GM18507 (cell line): ENCODE results near the gene CACNA2D1.

Experiments
- DNase-seq: peaks from one replicate; pipeline ENCODE4 v3.0.0; 2011; ENCODE audit warnings: low read depth; ENCODE audit not compliant: insufficient read length; ENCODE audit errors: extremely low spot score
- FAIRE-seq: peaks from 2 replicates; lab custom pipeline; 2011; peaks lifted over from hg19 to GRCh38; lab: Jason Lieb, UNC

Gene CACNA2D1

DNA sequence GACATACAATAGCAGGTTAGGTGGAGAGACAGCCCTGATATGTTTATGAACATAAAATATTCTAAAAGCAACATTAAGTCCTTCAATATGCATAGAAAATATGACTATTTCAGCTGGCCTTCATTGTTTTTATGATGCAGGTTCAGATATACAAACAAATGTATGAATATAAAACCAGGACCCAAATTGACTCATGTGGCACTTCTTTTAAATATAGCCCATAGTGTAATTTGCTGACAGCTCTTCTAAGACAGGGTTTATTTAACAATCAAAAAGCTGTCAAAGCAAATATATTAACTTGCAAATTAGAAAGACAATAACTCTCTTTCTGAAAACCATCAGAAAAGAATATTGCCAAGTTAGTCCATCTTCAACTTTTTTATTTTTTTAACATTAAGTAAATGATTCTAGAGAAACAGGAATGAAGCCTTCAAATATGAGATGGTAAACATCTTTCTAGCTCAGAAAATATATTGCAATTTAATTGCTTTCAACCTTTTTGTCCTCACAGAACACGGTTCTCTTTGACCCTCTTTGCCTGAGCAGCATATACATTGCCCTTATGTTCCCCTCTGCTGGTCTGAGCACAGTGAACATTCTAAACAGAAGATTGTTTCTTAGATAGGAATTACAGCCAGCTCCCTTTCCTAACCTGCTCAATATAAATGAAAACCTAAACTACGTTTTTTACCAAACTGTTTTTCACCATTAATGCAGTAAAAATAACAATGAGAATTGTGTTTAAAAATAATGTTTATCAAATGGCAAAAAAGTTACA lies 82.8 kb downstream of the CACNA2D1 start:
- FAIRE-seq (no peak), DNase-seq (no peak)

DNA sequence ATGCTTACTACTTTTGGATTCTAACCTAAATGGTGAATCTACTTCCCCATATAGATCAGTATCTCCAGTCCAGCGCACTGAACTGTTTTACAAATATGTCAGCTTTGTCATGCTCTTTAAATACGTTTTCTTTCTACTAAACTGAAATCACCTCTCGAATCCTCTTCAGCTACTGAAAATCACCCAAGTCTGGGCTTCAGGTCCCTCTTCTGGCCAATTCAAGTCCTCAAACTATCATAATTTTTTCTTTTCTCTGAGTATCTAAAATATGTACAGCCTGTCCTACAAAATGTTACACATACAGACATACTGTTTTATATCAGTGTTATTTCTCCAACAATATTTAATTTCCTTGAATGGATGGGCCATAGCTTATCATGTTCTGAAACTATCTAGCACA lies 84.2 kb downstream of the CACNA2D1 start:
- no peak for DNase-seq

DNA sequence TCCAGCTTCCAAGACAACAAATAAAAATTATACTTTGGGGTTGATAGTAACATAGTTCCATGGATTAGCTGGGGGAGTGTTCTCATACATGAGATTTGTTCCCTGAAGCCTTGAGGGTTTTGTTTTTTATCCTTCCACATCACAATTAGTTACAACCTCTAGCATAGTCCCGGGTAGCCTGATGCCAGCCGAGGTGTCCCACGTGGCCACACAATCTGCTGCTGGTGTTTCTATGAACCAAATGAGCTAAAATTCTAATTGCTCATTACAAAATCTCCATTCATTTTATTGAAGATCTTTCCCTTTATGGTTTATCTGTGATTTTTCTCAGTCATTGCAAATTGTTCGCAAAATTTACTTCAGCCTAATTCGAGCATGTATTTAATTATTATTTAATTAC lies 84.7 kb downstream of the CACNA2D1 start:
- no peak for FAIRE-seq
- no peak for DNase-seq

More for the DNA sequence above, 84.2 kb downstream of the CACNA2D1 start:
- no peak for FAIRE-seq

DNA sequence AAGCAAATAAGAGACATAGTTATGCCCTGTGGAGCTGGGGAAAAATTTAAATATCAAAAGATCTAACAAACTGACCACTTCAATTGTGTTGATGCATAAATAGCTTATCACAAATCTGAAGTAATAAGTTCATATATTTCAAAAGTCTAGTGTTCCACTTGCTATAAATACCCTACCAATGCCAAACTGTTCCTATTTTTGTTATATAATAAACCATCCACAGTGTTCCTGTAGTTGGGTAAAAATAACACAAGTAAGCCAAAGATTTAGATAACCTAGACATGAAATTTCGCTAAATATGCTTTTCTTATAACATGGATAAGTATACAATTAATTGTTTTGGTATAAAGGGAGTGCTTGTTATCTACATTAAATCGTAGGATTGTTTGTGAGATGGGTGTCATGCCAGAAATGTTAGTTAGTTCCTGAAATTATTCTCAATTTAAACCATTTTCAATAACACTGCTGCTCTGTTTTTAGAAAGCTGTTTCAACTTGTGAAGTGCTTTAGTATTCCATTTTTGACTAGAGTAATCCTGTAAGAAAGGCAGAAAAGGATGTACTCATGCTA lies 85.5 kb downstream of the CACNA2D1 start:
- DNase-seq = no peak
- no peak for FAIRE-seq

DNA sequence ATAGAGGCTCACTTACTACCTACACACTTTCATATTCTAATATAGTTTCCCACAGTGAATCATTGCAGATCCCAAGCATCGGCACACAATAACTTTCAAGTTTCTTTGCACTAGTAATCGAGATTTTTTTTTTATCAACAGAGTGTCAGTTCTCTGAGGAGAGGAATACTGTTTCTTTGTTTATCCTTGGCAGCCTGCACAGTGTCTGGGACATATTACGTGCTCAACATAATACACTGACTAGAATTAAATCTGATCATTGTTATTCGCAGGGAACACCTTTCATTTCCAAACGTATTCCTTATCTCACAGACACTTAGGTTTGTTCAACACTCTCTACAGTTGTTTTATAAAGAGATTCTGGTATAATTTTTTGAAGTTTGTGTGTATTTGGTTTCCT lies 95.3 kb downstream of the CACNA2D1 start:
- DNase-seq (no peak), FAIRE-seq (no peak)

DNA sequence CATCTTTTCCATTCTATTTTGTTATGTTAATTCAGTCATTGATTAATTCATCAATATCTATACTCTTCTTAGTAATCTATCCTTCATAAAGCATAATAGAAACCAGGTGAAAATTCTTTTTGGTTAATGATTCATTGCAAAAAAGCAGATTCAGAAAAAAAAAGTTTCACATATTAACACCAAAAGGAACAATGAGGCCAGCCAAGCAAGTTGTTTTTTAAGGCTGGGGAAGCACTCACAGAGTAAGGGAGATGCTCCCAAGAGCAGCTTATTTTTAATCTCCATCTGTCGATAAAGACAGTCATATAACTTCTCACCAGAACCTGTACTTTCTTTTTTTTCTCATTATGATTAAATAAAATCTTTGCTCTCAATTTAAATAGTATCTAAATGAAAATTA lies 95.8 kb downstream of the CACNA2D1 start:
- DNase-seq = no peak
- FAIRE-seq = no peak

DNA sequence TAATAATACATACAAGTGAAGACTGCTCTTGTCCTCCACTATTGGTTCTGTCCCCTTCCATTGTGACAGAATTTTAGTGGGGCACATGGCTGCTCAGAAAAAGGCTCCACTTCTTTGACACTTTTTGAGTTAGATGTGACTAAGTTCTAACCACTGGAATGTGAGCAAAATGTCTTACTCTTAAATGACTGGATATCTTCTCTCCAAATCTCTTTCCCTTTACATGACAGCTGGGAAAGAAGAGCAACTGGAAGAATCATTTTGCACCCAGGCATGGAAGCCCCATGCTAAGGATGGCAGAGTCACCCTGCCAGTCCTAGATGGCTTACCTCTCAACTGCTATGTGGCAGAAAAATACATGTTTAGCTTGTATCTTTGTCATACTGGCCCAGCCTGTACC lies 97.7 kb downstream of the CACNA2D1 start:
- FAIRE-seq (no peak), DNase-seq (no peak)

DNA sequence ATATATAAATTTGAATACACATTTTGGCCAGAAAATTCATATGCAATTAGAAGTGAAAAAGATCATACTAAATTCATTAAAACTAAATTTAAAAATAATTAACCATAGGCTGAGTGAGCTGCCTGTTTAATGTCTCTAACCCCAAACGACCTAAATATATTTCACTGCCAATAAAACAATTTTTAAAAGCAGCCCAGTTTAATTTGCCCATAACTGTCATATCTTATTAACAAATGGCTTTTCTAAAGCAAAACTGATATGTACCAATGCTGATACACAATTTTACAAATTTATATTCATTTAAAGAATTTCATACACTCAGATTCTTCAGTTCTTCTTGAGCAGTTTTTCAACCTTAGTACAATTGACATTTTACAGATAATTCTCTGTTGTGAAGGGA lies 99.9 kb downstream of the CACNA2D1 start:
- no peak for FAIRE-seq
- no peak for DNase-seq

DNA sequence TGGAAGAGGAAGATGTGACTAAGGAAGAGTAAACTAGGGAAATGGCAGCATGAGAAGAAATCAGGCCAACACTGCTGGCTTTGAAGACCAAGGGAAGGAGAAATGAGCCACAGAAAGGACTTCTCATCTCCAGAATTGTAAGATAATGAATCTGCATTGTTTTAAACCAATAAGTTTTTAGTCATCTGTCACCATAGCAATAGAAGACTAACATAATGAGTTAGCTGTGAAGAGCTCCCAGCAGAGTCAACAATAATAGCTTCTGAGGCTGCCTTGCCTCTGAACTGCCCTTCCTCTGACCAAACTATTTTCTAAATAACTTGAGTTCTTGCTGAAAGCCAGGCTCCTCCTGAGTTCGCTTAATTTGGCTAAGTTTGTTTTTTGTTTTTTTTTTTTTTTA lies 103.6 kb downstream of the CACNA2D1 start:
- FAIRE-seq (no peak), DNase-seq (no peak)

DNA sequence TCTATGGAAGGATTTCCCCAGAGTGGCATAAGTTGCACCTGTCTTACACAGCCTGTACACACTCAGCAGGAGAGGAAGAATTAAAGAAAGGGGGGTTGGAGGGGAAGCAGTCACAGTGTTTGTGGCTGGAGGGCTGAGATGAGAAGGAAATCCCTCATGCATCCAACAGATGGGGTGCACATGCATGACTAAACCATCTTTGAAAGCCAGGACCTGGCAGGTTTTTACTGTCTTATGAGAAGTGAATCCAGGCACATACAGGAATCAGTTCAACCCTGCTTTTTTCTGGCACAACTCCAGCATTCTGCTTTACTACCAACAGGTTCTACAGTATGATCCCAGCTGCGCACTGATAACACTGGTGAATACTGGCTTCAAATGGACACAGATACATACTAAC lies 107.7 kb downstream of the CACNA2D1 start:
- DNase-seq (no peak), FAIRE-seq (no peak)

DNA sequence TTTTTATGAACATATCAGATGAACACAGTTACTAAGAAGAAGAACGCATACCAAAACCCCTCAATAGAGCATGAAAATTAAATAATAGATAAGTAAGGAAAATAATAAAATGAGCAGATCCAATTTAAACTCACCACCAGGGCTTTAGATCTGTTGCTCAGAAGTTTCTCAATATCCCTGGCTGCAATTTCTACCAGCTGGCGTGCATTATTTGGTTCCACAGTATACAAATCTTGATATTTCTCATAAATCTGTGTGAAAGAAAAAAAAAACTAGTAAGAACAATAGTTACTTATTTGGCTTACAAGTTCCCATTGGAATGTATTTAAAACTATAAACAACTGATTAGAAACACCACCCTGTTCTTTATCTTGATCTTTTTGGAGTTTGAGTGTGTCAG lies 108.6 kb downstream of the CACNA2D1 start:
- no peak for FAIRE-seq
- no peak for DNase-seq

DNA sequence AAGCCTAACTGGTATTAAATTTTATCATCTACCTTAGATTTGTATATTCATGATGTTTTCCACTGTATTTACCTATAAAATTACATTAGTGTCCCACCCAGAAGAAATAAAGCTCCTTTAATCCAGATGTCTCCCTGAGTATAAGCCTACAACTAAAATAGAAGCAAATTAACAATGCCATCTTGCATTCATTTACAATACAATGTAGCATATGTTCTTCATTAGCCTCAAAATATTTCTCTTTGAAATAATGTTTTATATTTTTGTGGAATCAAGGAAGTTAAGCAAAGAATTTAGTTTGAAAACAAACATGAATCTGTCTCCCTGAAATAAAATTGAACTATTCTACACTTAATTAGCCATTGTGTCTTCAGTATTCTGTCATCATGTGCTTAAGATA lies 112.3 kb downstream of the CACNA2D1 start:
- FAIRE-seq = no peak
- DNase-seq = no peak

DNA sequence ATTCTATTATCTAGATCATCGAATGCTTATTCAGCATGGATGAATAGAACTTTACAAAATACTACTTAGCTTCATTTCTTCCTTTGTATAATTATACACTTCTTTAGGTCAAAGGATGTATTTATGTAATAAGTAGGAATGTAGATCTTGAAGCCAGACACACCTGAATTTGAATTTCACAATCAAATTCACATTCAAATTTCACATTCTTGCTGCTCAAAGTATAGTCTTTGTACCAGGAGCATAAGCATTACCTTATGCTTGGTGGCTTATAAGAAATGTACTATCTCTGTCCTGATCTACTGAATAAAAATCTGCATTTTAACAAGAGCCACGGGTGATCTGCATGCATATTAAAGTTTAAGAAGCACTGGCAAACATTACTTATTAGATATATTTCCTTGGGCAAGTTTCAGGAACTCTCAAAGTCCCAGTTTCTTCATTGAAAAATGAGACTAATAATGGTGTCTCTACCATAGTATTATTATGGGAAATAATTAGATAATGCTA lies 112.8 kb downstream of the CACNA2D1 start:
- FAIRE-seq (no peak), DNase-seq (no peak)

DNA sequence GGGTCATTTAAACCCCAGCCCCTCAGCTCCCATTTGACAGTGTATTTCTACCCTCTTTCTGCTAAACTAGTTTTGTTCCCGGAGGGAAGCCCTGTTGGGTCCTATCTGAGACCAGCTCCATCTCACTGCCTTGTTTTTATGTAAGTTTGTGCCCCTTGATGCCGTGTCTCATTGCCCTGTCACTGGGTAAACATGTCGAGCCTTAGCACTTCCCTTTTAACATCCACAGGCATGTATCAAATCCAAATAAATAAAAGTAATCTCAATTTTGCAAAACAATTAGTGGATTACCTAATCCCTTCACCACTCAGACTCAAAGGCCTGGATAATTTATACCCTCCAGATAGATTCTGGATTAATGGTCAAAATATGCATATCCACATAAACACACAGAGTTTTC lies 115.7 kb downstream of the CACNA2D1 start:
- FAIRE-seq = no peak

DNA sequence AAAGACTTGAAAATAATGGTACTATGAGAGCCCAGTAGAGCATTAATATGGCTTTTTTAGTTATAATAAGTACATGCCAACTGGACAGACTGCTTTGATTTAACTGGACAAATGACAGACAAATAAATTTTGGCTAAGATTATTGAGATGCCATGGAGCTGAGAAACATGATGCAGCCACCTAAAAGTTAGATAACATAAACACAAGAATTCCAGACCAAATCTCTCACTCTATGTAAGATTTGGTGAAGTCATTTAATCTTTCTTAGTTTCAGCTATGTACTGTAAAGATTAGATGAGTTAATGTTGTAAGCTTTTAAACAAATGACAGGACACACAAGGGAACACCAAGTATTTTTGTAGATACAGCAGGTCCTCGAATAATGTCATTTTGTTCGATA lies 118.2 kb downstream of the CACNA2D1 start:
- no peak for FAIRE-seq
- DNase-seq = no peak

More for the DNA sequence above, 115.7 kb downstream of the CACNA2D1 start:
- DNase-seq = no peak

DNA sequence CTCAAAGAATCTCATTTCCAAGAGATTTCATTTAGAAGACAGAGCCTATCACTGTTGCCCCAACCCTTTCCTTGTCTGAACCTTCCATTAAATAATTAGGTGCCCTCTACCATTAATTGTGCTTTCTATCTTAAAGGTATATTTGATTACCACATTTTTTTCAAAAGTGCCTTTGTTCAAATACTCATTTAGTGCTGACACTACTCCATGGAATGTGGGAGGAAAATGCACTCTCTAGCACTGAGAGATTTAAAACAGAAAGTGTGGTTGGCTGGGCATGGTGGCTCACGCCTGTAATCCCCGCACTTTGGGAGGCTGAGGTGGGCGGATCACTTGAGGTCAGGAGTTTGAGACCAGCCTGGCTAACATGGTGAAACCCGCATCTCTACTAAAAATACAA lies 119.8 kb downstream of the CACNA2D1 start:
- FAIRE-seq = no peak

DNA sequence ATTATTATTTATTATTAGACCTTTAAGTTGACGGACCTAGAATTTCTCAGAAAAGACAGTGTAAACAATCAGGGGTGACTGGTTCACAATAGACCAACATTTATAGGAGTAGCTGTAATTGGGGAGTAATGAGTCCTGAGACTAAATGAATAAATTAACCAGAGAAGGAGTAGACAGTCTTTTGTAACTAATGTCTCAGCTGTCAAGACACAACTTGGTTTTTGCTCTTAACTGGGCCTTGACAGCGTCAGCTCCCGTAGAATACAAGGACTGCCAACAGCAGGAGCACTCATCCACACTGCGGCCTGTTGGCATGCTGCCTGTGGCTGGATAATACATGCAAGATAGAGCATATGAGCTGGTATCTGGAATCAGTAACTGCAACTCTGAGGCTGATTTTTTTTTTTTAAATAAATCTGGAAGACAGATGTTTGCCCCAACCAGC lies 123.9 kb downstream of the CACNA2D1 start:
- FAIRE-seq (no peak), DNase-seq (no peak)

More for the DNA sequence above, 119.8 kb downstream of the CACNA2D1 start:
- DNase-seq = no peak

DNA sequence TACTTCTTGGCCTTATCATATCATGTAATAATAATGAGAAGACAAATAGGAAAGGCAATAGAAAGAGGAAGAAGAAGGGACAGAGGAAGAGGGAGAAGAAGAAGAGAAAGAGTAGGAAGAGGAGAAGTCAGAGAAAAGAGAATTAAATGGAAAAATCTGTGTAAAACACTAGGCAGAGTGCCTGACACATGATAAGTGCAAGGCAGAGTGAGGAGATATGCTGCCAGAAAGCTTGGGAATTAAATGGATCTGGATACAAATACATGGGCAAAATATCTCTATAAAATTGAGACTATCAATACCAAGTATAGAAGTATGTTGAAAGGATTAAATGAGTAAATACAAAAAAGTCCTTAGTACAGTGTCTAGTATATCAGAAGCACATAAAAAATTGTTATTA lies 124.8 kb downstream of the CACNA2D1 start:
- FAIRE-seq (no peak), DNase-seq (no peak)

DNA sequence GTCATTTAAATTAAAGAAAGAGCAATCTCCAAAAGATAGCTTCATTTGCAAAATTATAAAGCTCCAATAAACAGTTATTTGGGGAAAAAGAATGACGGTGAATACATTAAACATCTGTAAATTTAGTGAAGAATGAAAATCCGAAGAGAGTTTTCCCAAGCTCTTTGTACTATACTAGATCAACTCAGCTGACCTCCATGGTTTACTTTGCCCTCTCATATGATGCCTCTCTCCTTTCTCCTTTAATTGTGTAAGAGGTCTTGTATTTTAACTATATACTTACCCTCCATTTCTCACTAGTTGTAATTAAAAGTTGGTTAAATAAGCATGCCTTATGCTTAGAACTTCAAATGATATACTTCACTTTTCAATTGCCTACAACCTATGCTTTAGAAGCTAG lies 125.8 kb downstream of the CACNA2D1 start:
- no peak for FAIRE-seq

DNA sequence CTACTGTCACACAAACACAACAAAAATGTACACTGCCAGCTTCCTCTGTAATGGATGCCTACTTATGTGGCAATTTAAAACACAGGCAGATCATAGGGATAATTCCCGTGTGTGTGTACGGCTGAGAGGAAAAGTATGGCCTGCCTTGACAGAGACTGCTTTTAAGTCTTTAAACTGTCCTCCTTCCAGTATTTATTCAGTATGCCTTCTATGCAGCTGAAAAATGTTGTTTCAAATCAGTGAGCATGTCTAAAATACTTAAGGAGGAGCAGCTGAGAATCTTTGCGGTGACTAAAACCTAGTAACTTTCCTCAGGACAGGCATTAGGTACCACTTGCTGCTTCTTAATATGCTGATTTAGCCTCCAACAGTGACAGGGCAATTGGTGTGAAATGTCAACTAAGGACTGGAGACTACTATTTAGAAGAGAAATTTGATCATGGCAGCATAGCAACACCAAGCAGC lies 126.3 kb downstream of the CACNA2D1 start:
- DNase-seq (no peak), FAIRE-seq (no peak)

More for the DNA sequence above, 125.8 kb downstream of the CACNA2D1 start:
- no peak for DNase-seq

DNA sequence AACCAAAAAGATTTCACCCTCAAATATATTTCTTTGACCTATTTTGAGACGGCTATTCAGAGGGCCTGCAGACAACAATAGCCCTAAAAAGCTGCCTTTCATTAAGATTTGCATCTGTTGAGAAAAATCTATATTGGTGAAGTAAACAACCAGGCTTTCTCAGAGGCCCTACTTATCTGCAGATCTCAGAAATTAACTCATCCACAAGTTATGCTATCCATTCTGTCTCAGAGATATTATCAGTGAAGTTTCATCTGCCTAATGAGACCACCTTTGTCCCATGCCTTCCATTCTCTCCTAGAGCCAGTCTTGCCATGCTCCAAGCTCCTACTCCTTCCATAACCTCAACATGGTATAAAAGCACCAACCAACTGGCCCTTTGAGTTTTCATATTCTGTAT lies 130.3 kb downstream of the CACNA2D1 start:
- DNase-seq (no peak), FAIRE-seq (no peak)
